H1 (cell line): ENCODE measurements around the gene CHCHD1. TPM values are rescaled to one million over a fixed set of nuclear protein-coding genes. Genes with fewer than 3 reads are reported as not detected.

Source experiments
- CHD1 ChIP-seq: IDR thresholded peaks from 2 replicates; pipeline ENCODE4 v1.6.1; 2012; ENCODE audit warnings: low read depth, low read length, improper control_type of control experiment
- TAF7 ChIP-seq: optimal IDR thresholded peaks from 2 replicates; pipeline ENCODE3; 2011; ENCODE audit warnings: low read depth, mild to moderate bottlenecking, inconsistent platforms, low read length, moderate library complexity, borderline replicate concordance
- polyA plus RNA-seq, 7 experiments: library from polyadenylated mRNA; depleted of rRNA in 3 of 7; stranded (reverse) in 5 of 7; unstranded in 2 of 7; fragments of >200 nt in 5 of 7; fragments of 200-250 nt in 2 of 7; gene quantifications; 1 replicate in 5 of 7; 2 replicates in 1 of 7; 4 replicates in 1 of 7; pipeline versions ENCODE4 v1.2.1 to v1.2.3, GENCODE V29; 2011 to 2013; ENCODE audit warnings: missing spikeins in 2 of 7, mixed read lengths in 2 of 7
- total RNA-seq: library from RNA; stranded (reverse); fragmentation: NEBNext Ultra II Directional; extraction: Animal tissue kit (Norgen Biotek cat#: 25700); gene quantifications from 2 replicates; pipeline ENCODE4 v1.2.1, GENCODE V29; 2021

The CHCHD1 gene
- total and polyA plus RNA-seq, 2 of the 8 experiments (the other 6 are each of a cell fraction or from before 2014, with no cell fraction given): 44.9 to 58.1 TPM

- TF ChIP-seq TAF7 (no peak), CHD1 (no peak)
Observed at GRCh38 chr10:73808021-73808815, 26.4 kb downstream of the CHCHD1 start (continued).
